ENCODE data around the gene PFKFB2.
"Not testable (repeated sequence)": the region's sequence is repeated elsewhere in the genome, so short reads cannot be mapped to it uniquely, and the experiment has no call there.

Gene PFKFB2

GRCh38 chr1:207039380-207040180, 13.5 kb upstream of the PFKFB2 start:
- WGBS (ENCODE audit: extremely low coverage, insufficient coverage, low lambda C conversion rate), result no CpG with 5 or more reads among the region's 4 CpGs

GRCh38 chr1:207040181-207040533, 12.9 kb upstream of the PFKFB2 start:
- Histone ChIP-seq H2BK120ac (ENCODE audit: low read depth, low read length) (no peak overlapping the region), H3K56ac (ENCODE audit: low read length) (no peak overlapping the region), H2BK15ac (replicated peaks; ENCODE audit: low read depth) (no peak overlapping the region), H3K4ac (ENCODE audit: low read depth, low read length) (no peak overlapping the region), H3K18ac (ENCODE audit: low read length) (no peak overlapping the region), H3K27me3 (ENCODE audit: insufficient read depth, low read length, poor library complexity) (no peaks in the 10 kb centered on the region), H3K9ac (ENCODE audit: low read length) (no peak overlapping the region), H3K36me3 (ENCODE audit: control insufficient read depth, insufficient read depth, low read length) (no peaks in the 10 kb centered on the region), H3K4me2 (ENCODE audit: low read length) (no peak overlapping the region), H4K5ac (ENCODE audit: low read length) (no peak overlapping the region), H2BK5ac (ENCODE audit: low read length) (no peak overlapping the region), H3K4me1 (ENCODE audit: control insufficient read depth, low read depth, low read length) (no peaks in the 10 kb centered on the region), H3K79me1 (ENCODE audit: low read length) (no peaks in the 10 kb centered on the region), H3K4me3 (ENCODE audit: low read length) (no peak overlapping the region), H3K23ac (ENCODE audit: low read length) (no peak overlapping the region), H3K79me2 (ENCODE audit: control insufficient read depth, insufficient read depth, low read length) (no peaks in the 10 kb centered on the region), H3K27ac (ENCODE audit: low read depth, low read length) (no peak overlapping the region), H2AK5ac (ENCODE audit: low read length) (no peak overlapping the region), H4K8ac (ENCODE audit: low read depth, low read length) (no peak overlapping the region)
- no CpG with 5 or more reads among the region's 3 CpGs for WGBS (ENCODE audit: extremely low coverage, insufficient coverage, low lambda C conversion rate)
- no peak for DNase-seq

More at GRCh38 chr1:207039380-207040180, 13.5 kb upstream of the PFKFB2 start:
- no peak overlapping the region for H3K56ac ChIP-seq (ENCODE audit: low read length)
- no peak overlapping the region for H3K23ac ChIP-seq (ENCODE audit: low read length)
- H2BK120ac ChIP-seq (ENCODE audit: low read depth, low read length), result no peak overlapping the region
- H4K8ac ChIP-seq (ENCODE audit: low read depth, low read length), result no peak overlapping the region
- H3K79me2 ChIP-seq (ENCODE audit: control insufficient read depth, insufficient read depth, low read length), result no peaks in the 10 kb centered on the region
- no peak overlapping the region for H2BK15ac ChIP-seq (replicated peaks; ENCODE audit: low read depth)
- no peak for DNase-seq
- H3K36me3 ChIP-seq (ENCODE audit: control insufficient read depth, insufficient read depth, low read length), result no peaks in the 10 kb centered on the region
- no peak overlapping the region for H3K18ac ChIP-seq (ENCODE audit: low read length)
- no peaks in the 10 kb centered on the region for H3K79me1 ChIP-seq (ENCODE audit: low read length)
- H3K4ac ChIP-seq (ENCODE audit: low read depth, low read length), result no peak overlapping the region
- H3K4me2 ChIP-seq (ENCODE audit: low read length), result no peak overlapping the region
- H3K27me3 ChIP-seq (ENCODE audit: insufficient read depth, low read length, poor library complexity), result no peaks in the 10 kb centered on the region
- no peak overlapping the region for H2AK5ac ChIP-seq (ENCODE audit: low read length)
- no peak overlapping the region for H3K4me3 ChIP-seq (ENCODE audit: low read length)
- H2BK5ac ChIP-seq (ENCODE audit: low read length), result no peak overlapping the region
- H4K5ac ChIP-seq (ENCODE audit: low read length), result no peak overlapping the region
- no peak overlapping the region for H3K27ac ChIP-seq (ENCODE audit: low read depth, low read length)
- no peaks in the 10 kb centered on the region for H3K4me1 ChIP-seq (ENCODE audit: control insufficient read depth, low read depth, low read length)
- no peak overlapping the region for H3K9ac ChIP-seq (ENCODE audit: low read length)

DNA sequence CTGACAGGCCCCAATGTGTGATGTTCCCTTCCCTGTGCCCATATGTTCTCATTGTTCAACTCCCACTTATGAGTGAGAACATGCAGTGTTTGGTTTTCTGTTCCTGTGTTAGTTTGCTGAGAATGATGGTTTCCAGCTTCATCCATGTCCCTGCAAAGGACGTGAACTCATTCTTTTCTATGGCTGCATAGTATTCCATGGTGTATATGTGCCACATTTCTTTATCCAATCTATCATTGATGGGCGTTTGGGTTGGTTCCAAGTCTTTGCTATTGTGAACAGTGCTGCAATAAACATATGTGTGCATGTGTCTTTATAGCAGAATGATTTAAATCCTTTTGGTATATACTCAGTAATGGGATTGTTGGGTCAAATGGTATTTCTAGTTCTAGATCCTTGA, 11.7 kb upstream of the PFKFB2 start:
- not testable (repeated sequence) for H3K23ac ChIP-seq (ENCODE audit: low read length); H2BK120ac ChIP-seq (ENCODE audit: low read depth, low read length); H2BK15ac ChIP-seq (replicated peaks; ENCODE audit: low read depth); H3K27me3 ChIP-seq (ENCODE audit: insufficient read depth, low read length, poor library complexity); H3K36me3 ChIP-seq (ENCODE audit: control insufficient read depth, insufficient read depth, low read length); H3K79me1 ChIP-seq (ENCODE audit: low read length); H3K18ac ChIP-seq (ENCODE audit: low read length); H4K5ac ChIP-seq (ENCODE audit: low read length); H2BK5ac ChIP-seq (ENCODE audit: low read length); H3K27ac ChIP-seq (ENCODE audit: low read depth, low read length); H3K4me3 ChIP-seq (ENCODE audit: low read length); H4K8ac ChIP-seq (ENCODE audit: low read depth, low read length); DNase-seq; H3K4ac ChIP-seq (ENCODE audit: low read depth, low read length); H3K56ac ChIP-seq (ENCODE audit: low read length); H3K4me1 ChIP-seq (ENCODE audit: control insufficient read depth, low read depth, low read length); H3K4me2 ChIP-seq (ENCODE audit: low read length); H3K9ac ChIP-seq (ENCODE audit: low read length); H3K79me2 ChIP-seq (ENCODE audit: control insufficient read depth, insufficient read depth, low read length); H2AK5ac ChIP-seq (ENCODE audit: low read length)
- WGBS (ENCODE audit: extremely low coverage, insufficient coverage, low lambda C conversion rate), result no CpG with 5 or more reads among the region's 2 CpGs

- Histone ChIP-seq H3K9ac (ENCODE audit: low read length) (no peak overlapping the region), H2BK5ac (ENCODE audit: low read length) (no peak overlapping the region), H3K4ac (ENCODE audit: low read depth, low read length) (no peak overlapping the region), H3K18ac (ENCODE audit: low read length) (no peak overlapping the region), H3K56ac (ENCODE audit: low read length) (no peak overlapping the region), H4K8ac (ENCODE audit: low read depth, low read length) (no peak overlapping the region), H2AK5ac (ENCODE audit: low read length) (no peak overlapping the region), H2BK120ac (ENCODE audit: low read depth, low read length) (no peak overlapping the region), H4K5ac (ENCODE audit: low read length) (no peak overlapping the region), H3K4me1 (ENCODE audit: control insufficient read depth, low read depth, low read length) (no peaks in the 10 kb centered on the region), H3K4me3 (ENCODE audit: low read length) (no peak overlapping the region), H3K36me3 (ENCODE audit: control insufficient read depth, insufficient read depth, low read length) (peaks cover 3% of the 10 kb centered on the region), H3K27ac (ENCODE audit: low read depth, low read length) (no peak overlapping the region), H3K4me2 (ENCODE audit: low read length) (no peak overlapping the region), H3K79me1 (ENCODE audit: low read length) (peaks cover 3% of the 10 kb centered on the region), H3K27me3 (ENCODE audit: insufficient read depth, low read length, poor library complexity) (no peaks in the 10 kb centered on the region), H3K23ac (ENCODE audit: low read length) (no peak overlapping the region), H2BK15ac (replicated peaks; ENCODE audit: low read depth) (no peak overlapping the region), H3K79me2 (ENCODE audit: control insufficient read depth, insufficient read depth, low read length) (peaks cover 26% of the 10 kb centered on the region)
- no peak for DNase-seq
- no CpG with 5 or more reads among the region's 2 CpGs for WGBS (ENCODE audit: extremely low coverage, insufficient coverage, low lambda C conversion rate)
These were observed 7.6 kb upstream of the PFKFB2 start for GRCh38 chr1:207045453-207045852.

DNA sequence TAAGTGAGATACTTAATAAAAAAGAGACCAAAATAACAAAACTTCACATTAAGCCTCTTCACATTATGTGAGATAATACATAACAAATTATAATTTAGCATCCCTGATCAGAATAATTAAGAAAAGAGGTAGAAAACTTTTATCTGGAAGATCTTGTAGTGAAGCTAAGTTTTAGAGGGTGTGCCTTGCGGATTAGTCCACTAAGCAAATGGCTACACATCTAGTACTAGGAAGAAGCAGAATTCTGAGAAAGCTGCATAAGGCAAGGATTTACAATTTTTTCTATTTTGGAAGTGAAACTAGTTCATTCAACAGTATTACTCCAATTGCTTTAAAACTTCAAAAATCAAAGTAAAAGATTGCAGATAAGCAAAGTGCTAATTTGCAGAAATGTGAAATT, 5.6 kb upstream of the PFKFB2 start:
- Histone ChIP-seq H3K56ac (ENCODE audit: low read length) (no peak overlapping the region), H4K5ac (ENCODE audit: low read length) (no peak overlapping the region), H3K79me2 (ENCODE audit: control insufficient read depth, insufficient read depth, low read length) (peaks cover 26% of the 10 kb centered on the region), H2AK5ac (ENCODE audit: low read length) (no peak overlapping the region), H3K27ac (ENCODE audit: low read depth, low read length) (no peak overlapping the region), H3K18ac (ENCODE audit: low read length) (no peak overlapping the region), H3K79me1 (ENCODE audit: low read length) (peaks cover 3% of the 10 kb centered on the region), H3K4me1 (ENCODE audit: control insufficient read depth, low read depth, low read length) (no peaks in the 10 kb centered on the region), H2BK120ac (ENCODE audit: low read depth, low read length) (no peak overlapping the region), H2BK15ac (replicated peaks; ENCODE audit: low read depth) (no peak overlapping the region), H3K4me2 (ENCODE audit: low read length) (no peak overlapping the region), H3K4ac (ENCODE audit: low read depth, low read length) (no peak overlapping the region), H3K9ac (ENCODE audit: low read length) (no peak overlapping the region), H3K23ac (ENCODE audit: low read length) (no peak overlapping the region), H4K8ac (ENCODE audit: low read depth, low read length) (no peak overlapping the region), H3K36me3 (ENCODE audit: control insufficient read depth, insufficient read depth, low read length) (peaks cover 3% of the 10 kb centered on the region), H3K4me3 (ENCODE audit: low read length) (no peak overlapping the region), H3K27me3 (ENCODE audit: insufficient read depth, low read length, poor library complexity) (no peaks in the 10 kb centered on the region), H2BK5ac (ENCODE audit: low read length) (no peak overlapping the region)
- no peak for DNase-seq
- no CpG with 5 or more reads among the region's 1 CpG for WGBS (ENCODE audit: extremely low coverage, insufficient coverage, low lambda C conversion rate)

GRCh38 chr1:207048041-207048440, 5.0 kb upstream of the PFKFB2 start:
- H3K18ac ChIP-seq (ENCODE audit: low read length), result no peak overlapping the region
- H3K23ac ChIP-seq (ENCODE audit: low read length), result no peak overlapping the region
- no CpG with 5 or more reads among the region's 6 CpGs for WGBS (ENCODE audit: extremely low coverage, insufficient coverage, low lambda C conversion rate)
- DNase-seq, result no peak
- no peak overlapping the region for H2AK5ac ChIP-seq (ENCODE audit: low read length)
- peaks cover 3% of the 10 kb centered on the region for H3K36me3 ChIP-seq (ENCODE audit: control insufficient read depth, insufficient read depth, low read length)
- no peak overlapping the region for H2BK15ac ChIP-seq (replicated peaks; ENCODE audit: low read depth)
- H3K56ac ChIP-seq (ENCODE audit: low read length), result no peak overlapping the region
- H2BK120ac ChIP-seq (ENCODE audit: low read depth, low read length), result no peak overlapping the region
- no peak overlapping the region for H4K8ac ChIP-seq (ENCODE audit: low read depth, low read length)
- H2BK5ac ChIP-seq (ENCODE audit: low read length), result no peak overlapping the region
- peaks cover 3% of the 10 kb centered on the region for H3K79me1 ChIP-seq (ENCODE audit: low read length)
- no peak overlapping the region for H3K4ac ChIP-seq (ENCODE audit: low read depth, low read length)
- H3K27me3 ChIP-seq (ENCODE audit: insufficient read depth, low read length, poor library complexity), result no peaks in the 10 kb centered on the region
- no peak overlapping the region for H3K4me3 ChIP-seq (ENCODE audit: low read length)
- H3K4me2 ChIP-seq (ENCODE audit: low read length), result no peak overlapping the region
- H3K27ac ChIP-seq (ENCODE audit: low read depth, low read length), result no peak overlapping the region
- no peaks in the 10 kb centered on the region for H3K4me1 ChIP-seq (ENCODE audit: control insufficient read depth, low read depth, low read length)
- H3K9ac ChIP-seq (ENCODE audit: low read length), result no peak overlapping the region
- no peak overlapping the region for H4K5ac ChIP-seq (ENCODE audit: low read length)
- H3K79me2 ChIP-seq (ENCODE audit: control insufficient read depth, insufficient read depth, low read length), result peaks cover 26% of the 10 kb centered on the region

Measured in mesendoderm (in vitro differentiated cells).